GM19193 (cell line): ENCODE measurements around the gene CDH4.

Source experiments
- POLR2A ChIP-seq: IDR thresholded peaks from 4 replicates; pipeline ENCODE4 v1.6.1; 2011; ENCODE audit not compliant: insufficient read depth, insufficient read length; ENCODE audit errors: extremely low read depth

The CDH4 gene

GRCh38 chr20:61861858-61862257, 609.8 kb downstream of the CDH4 start:
- TF ChIP-seq POLR2A: no peak

GRCh38 chr20:61862881-61863280, 610.8 kb downstream of the CDH4 start:
- TF ChIP-seq POLR2A: no peak

GRCh38 chr20:61864481-61864880, 612.4 kb downstream of the CDH4 start:
- no peak for TF ChIP-seq POLR2A

- TF ChIP-seq POLR2A: no peak
Observed at GRCh38 chr20:61865353-61865752, 613.3 kb downstream of the CDH4 start.

- TF ChIP-seq POLR2A: no peak
Observed at GRCh38 chr20:61866165-61866564, 614.1 kb downstream of the CDH4 start.

- no peak for TF ChIP-seq POLR2A
Observed at GRCh38 chr20:61868006-61868405, 615.9 kb downstream of the CDH4 start.

GRCh38 chr20:61868466-61869090, 616.5 kb downstream of the CDH4 start:
- no peak for TF ChIP-seq POLR2A

- TF ChIP-seq POLR2A: no peak
Observed at GRCh38 chr20:61869750-61870507, 617.9 kb downstream of the CDH4 start.

- TF ChIP-seq POLR2A: no peak
Observed at GRCh38 chr20:61871160-61871559, 619.1 kb downstream of the CDH4 start.

GRCh38 chr20:61871913-61872312, 619.9 kb downstream of the CDH4 start:
- no peak for TF ChIP-seq POLR2A

- no peak for TF ChIP-seq POLR2A
Observed at GRCh38 chr20:61872371-61872900, 620.4 kb downstream of the CDH4 start.

- no peak for TF ChIP-seq POLR2A
Observed at GRCh38 chr20:61873651-61874420, 621.8 kb downstream of the CDH4 start.

- TF ChIP-seq POLR2A: no peak
Observed at GRCh38 chr20:61874421-61875068, 622.5 kb downstream of the CDH4 start.

GRCh38 chr20:61875221-61875885, 623.3 kb downstream of the CDH4 start:
- no peak for TF ChIP-seq POLR2A
